GM18499 (cell line): ENCODE results near the gene CXorf51B.
"Not testable (repeated sequence)": the region's sequence is repeated elsewhere in the genome, so short reads cannot be mapped to it uniquely, and the experiment has no call there.

Source experiments
- ATAC-seq: cut with Tn5 transposase; IDR thresholded peaks from one replicate; pipeline ENCODE4 v1.9.1; 2021; ENCODE audit warnings: moderate number of reproducible peaks; ENCODE audit not compliant: insufficient read depth, unreplicated experiment

The CXorf51B gene

GRCh38 chrX:146809471-146809870, at the start of gene CXorf51B:
Gene CXorf51B, plus strand, starts transcription at chrX:146809771. Its CDS starts 21 bp downstream, at chrX:146809792.
- not testable (repeated sequence) for ATAC-seq

DNA sequence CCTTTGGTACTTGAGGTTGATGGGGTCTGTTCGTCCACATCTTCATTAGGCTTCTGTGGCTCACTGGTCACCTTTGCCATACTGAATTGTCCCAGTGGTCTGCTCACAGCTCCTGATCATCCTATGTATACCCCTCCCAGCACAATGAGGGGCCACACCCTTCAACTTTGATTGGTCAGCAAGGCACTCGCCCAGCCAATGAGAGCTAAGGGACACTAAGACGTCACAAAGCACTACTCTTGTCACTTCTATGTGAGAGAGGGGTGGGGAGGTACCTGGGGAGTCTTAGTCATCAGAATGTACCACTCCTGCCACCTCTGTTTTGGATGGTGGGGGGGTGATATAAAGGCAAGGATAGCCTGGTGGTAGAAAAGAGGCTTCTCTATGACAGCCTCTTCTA, 5.1 kb downstream of the CXorf51B start, which contains the start of gene CXorf51A:
TSS of gene CXorf51A (minus strand) at position 101 of the 400 bp plus-strand sequence. CDS start at position 80, 21 bp downstream.
- ATAC-seq, result not testable (repeated sequence)

DNA sequence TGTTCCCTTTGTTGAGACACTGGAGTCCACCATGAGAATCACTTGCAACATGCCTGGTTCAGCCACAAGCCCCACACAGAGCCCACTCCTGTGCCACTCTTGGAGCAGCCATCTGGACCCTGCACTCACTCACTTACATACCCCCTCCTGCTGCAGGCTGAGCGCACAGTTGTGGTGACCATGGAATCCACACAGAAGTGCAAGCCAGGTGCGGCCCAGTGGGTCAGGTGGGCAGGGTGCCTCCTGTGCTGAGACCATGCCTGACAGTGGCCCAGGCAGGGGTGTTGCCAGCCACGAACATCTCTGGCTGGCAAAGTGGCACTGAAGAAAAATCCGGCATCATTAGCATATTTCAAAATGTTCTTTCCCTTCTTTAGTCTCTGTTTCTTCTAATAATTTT, 22.4 kb downstream of the CXorf51B start:
- no peak for ATAC-seq

DNA sequence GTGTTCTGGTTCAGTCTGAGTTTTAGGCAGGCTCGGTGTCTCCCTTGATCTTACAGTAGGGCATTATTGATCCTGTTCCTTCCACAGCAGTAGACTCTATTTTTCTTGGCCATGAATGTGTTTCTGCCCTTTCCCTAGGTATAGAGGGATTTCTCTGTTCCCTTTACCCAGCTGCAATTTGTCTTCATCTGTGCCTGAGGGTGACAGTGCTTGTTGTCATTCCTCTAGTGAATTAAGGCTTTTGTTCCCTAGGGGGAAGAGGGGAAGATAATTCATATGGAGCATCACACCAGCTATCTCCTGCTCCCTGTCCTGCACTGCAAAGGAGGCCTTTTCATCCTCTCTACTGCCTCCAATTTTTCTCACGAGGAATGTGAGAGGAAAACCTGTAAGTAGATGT, 44.7 kb downstream of the CXorf51B start:
- no peak for ATAC-seq
